ENCODE results near the gene PLEKHN1. TPM values are rescaled to one million over a fixed set of nuclear protein-coding genes. Genes with fewer than 3 reads are reported as not detected.

PLEKHN1 gene
- total and polyA plus RNA-seq, 8 donors, result 0.11 to 5.1 (median 0.55) TPM

GRCh38 chr1:963301-963651 lies 3.0 kb upstream of the PLEKHN1 start:
- peaks cover 0 to 42% of the 10 kb centered on the region in 2 donors for H3K27me3 ChIP-seq
- no peaks in the 10 kb centered on the region for H3K9me3 ChIP-seq
- no peak for ATAC-seq
- no peak overlapping the region for H3K27ac ChIP-seq
- intact Hi-C loops (cut with DNase I), result no loop called here
- no peak for TF ChIP-seq CTCF (IDR thresholded peaks at IDR 0.05)
- peaks cover 10 to 45% of the 10 kb centered on the region in 2 donors for H3K4me1 ChIP-seq
- no peak overlapping the region for H3K4me3 ChIP-seq
- DNase-seq, result no peak
- peaks cover 0 to 26% of the 10 kb centered on the region in 2 donors for H3K36me3 ChIP-seq

GRCh38 chr1:963746-964525 lies 2.3 kb upstream of the PLEKHN1 start:
- H3K4me1 ChIP-seq, result peaks cover 6 to 41% of the 10 kb centered on the region in 2 donors

GRCh38 chr1:964691-965525 lies 1.4 kb upstream of the PLEKHN1 start:
- Histone ChIP-seq H3K27ac (no peak overlapping the region), H3K36me3 (peaks cover 0 to 26% of the 10 kb centered on the region in 2 donors), H3K9me3 (no peaks in the 10 kb centered on the region), H3K27me3 (peaks cover 0 to 52% of the 10 kb centered on the region in 2 donors), H3K4me1 (peaks cover 6 to 34% of the 10 kb centered on the region in 2 donors), H3K4me3 (no peak overlapping the region)
- DNase-seq (peak in 1 of 4 donors; percentile 72), ATAC-seq (no peak)
- no peak for TF ChIP-seq CTCF (IDR thresholded peaks at IDR 0.05)
- intact Hi-C loops (cut with DNase I), result no loop called here

More at GRCh38 chr1:963746-964525, 2.3 kb upstream of the PLEKHN1 start:
- DNase-seq, result no peak
- intact Hi-C loops (cut with DNase I), result no loop called here
- no peak for ATAC-seq
- Histone ChIP-seq H3K4me3 (no peak overlapping the region), H3K27ac (no peak overlapping the region), H3K27me3 (peaks cover 0 to 48% of the 10 kb centered on the region in 2 donors), H3K36me3 (peaks cover 0 to 26% of the 10 kb centered on the region in 2 donors), H3K9me3 (no peaks in the 10 kb centered on the region)
- no peak for TF ChIP-seq CTCF (IDR thresholded peaks at IDR 0.05)

- no peak for TF ChIP-seq CTCF (IDR thresholded peaks at IDR 0.05)
- peaks cover 0 to 26% of the 10 kb centered on the region in 2 donors for H3K36me3 ChIP-seq
- peaks cover 6 to 59% of the 10 kb centered on the region in 2 donors for H3K27me3 ChIP-seq
- ATAC-seq (no peak), DNase-seq (peak in 1 of 4 donors; percentile 69)
- intact Hi-C loops (cut with DNase I), result no loop called here
- H3K4me1 ChIP-seq, result peaks cover 6 to 30% of the 10 kb centered on the region in 2 donors
- H3K4me3 ChIP-seq, result peak overlapping the region in 1 of 2 donors; percentile 60
- peak overlapping the region in 1 of 2 donors; percentile 87 for H3K27ac ChIP-seq
- H3K9me3 ChIP-seq, result no peaks in the 10 kb centered on the region
These were observed 652 bp upstream of the PLEKHN1 start for GRCh38 chr1:965526-966134.

All from left lung (tissue), 10 donors.